ENCODE results near the gene TCOF1.
"Not testable (repeated sequence)": the region's sequence is repeated elsewhere in the genome, so short reads cannot be mapped to it uniquely, and the experiment has no call there.

The TCOF1 gene

GRCh38 chr5:150413902-150414790 lies 56.6 kb downstream of the TCOF1 start:
- H4K91ac ChIP-seq (ENCODE audit: low read length); H3K36me3 ChIP-seq (ENCODE audit: control insufficient read depth in 1 of 2, insufficient read depth in 2 of 2, low read depth in 1 of 2, low read length in 2 of 2); H3K14ac ChIP-seq (ENCODE audit: low read length in 2 of 2); DNase-seq; H3K79me1 ChIP-seq (replicated peaks; ENCODE audit: low read length, poor library complexity, severe bottlenecking); H3K18ac ChIP-seq (ENCODE audit: low read depth in 1 of 2, low read length in 2 of 2); H4K8ac ChIP-seq (ENCODE audit: low read length); H3K9me3 ChIP-seq (ENCODE audit: control insufficient read depth, low read length); H3K4ac ChIP-seq (ENCODE audit: low read depth in 1 of 2, low read length in 2 of 2); H3K4me2 ChIP-seq (ENCODE audit: low read length, poor library complexity, severe bottlenecking); H2BK5ac ChIP-seq (ENCODE audit: low read depth, low read length, poor library complexity, severe bottlenecking); H2BK120ac ChIP-seq (ENCODE audit: low read depth, low read length); H3K27ac ChIP-seq (ENCODE audit: low read length, poor library complexity, severe bottlenecking); H3K27me3 ChIP-seq (ENCODE audit: control insufficient read depth in 1 of 2, insufficient read depth in 1 of 2, low read length in 2 of 2); H2AFZ ChIP-seq (ENCODE audit: low read depth, low read length); H3K9ac ChIP-seq (ENCODE audit: low read length); H2BK12ac ChIP-seq (ENCODE audit: low read length in 2 of 2); H3K23ac ChIP-seq (ENCODE audit: low read length in 2 of 2); H3K4me3 ChIP-seq (ENCODE audit: insufficient read depth in 1 of 2, low read depth in 1 of 2, low read length in 2 of 2): not testable (repeated sequence)
- Histone ChIP-seq H2BK15ac (ENCODE audit: low read depth, poor library complexity, severe bottlenecking) (peak overlapping the region; percentile 33), H3K4me1 (ENCODE audit: control insufficient read depth, insufficient read depth, low read depth, low read length) (peaks cover 12% of the 10 kb centered on the region), H2AK5ac (ENCODE audit: low read length, severe bottlenecking) (peak overlapping the region; percentile 40)
- WGBS: 95% methylated on average over 16 of the region's 16 CpGs

GRCh38 chr5:150419630-150420270 lies 62.3 kb downstream of the TCOF1 start:
- Histone ChIP-seq H3K4me3 (ENCODE audit: insufficient read depth in 1 of 2, low read depth in 1 of 2, low read length in 2 of 2) (no peak overlapping the region), H3K9ac (ENCODE audit: low read length) (no peak overlapping the region), H2BK15ac (ENCODE audit: low read depth, poor library complexity, severe bottlenecking) (no peak overlapping the region), H3K4ac (ENCODE audit: low read depth in 1 of 2, low read length in 2 of 2) (peak overlapping the region in 1 of 2 experiments; percentile 16), H3K4me2 (ENCODE audit: low read length, poor library complexity, severe bottlenecking) (no peak overlapping the region), H3K79me1 (replicated peaks; ENCODE audit: low read length, poor library complexity, severe bottlenecking) (no peaks in the 10 kb centered on the region), H3K14ac (ENCODE audit: low read length in 2 of 2) (no peak overlapping the region), H3K27ac (ENCODE audit: low read length, poor library complexity, severe bottlenecking) (no peak overlapping the region), H3K36me3 (ENCODE audit: control insufficient read depth in 1 of 2, insufficient read depth in 2 of 2, low read depth in 1 of 2, low read length in 2 of 2) (no peaks in the 10 kb centered on the region), H2BK120ac (ENCODE audit: low read depth, low read length) (no peak overlapping the region), H3K18ac (ENCODE audit: low read depth in 1 of 2, low read length in 2 of 2) (no peak overlapping the region), H3K9me3 (ENCODE audit: control insufficient read depth, low read length) (no peaks in the 10 kb centered on the region), H3K23ac (ENCODE audit: low read length in 2 of 2) (no peak overlapping the region), H2BK12ac (ENCODE audit: low read length in 2 of 2) (no peak overlapping the region), H2BK5ac (ENCODE audit: low read depth, low read length, poor library complexity, severe bottlenecking) (no peak overlapping the region), H2AK5ac (ENCODE audit: low read length, severe bottlenecking) (peak overlapping the region; percentile 42), H4K91ac (ENCODE audit: low read length) (no peak overlapping the region), H3K27me3 (ENCODE audit: control insufficient read depth in 1 of 2, insufficient read depth in 1 of 2, low read length in 2 of 2) (no peaks in the 10 kb centered on the region), H2AFZ (ENCODE audit: low read depth, low read length) (no peak overlapping the region), H4K8ac (ENCODE audit: low read length) (no peak overlapping the region), H3K4me1 (ENCODE audit: control insufficient read depth, insufficient read depth, low read depth, low read length) (peaks cover 2% of the 10 kb centered on the region)
- DNase-seq: no peak
- WGBS: 70% methylated on average over 7 of the region's 7 CpGs

- Histone ChIP-seq H4K8ac (ENCODE audit: low read length) (no peak overlapping the region), H3K9me3 (ENCODE audit: control insufficient read depth, low read length) (no peaks in the 10 kb centered on the region), H3K4me3 (ENCODE audit: insufficient read depth in 1 of 2, low read depth in 1 of 2, low read length in 2 of 2) (no peak overlapping the region), H3K9ac (ENCODE audit: low read length) (no peak overlapping the region), H3K79me1 (replicated peaks; ENCODE audit: low read length, poor library complexity, severe bottlenecking) (no peaks in the 10 kb centered on the region), H2AK5ac (ENCODE audit: low read length, severe bottlenecking) (no peak overlapping the region), H3K27ac (ENCODE audit: low read length, poor library complexity, severe bottlenecking) (no peak overlapping the region), H2BK120ac (ENCODE audit: low read depth, low read length) (no peak overlapping the region), H2AFZ (ENCODE audit: low read depth, low read length) (no peak overlapping the region), H2BK15ac (ENCODE audit: low read depth, poor library complexity, severe bottlenecking) (no peak overlapping the region), H3K4me1 (ENCODE audit: control insufficient read depth, insufficient read depth, low read depth, low read length) (peaks cover 2% of the 10 kb centered on the region), H3K36me3 (ENCODE audit: control insufficient read depth in 1 of 2, insufficient read depth in 2 of 2, low read depth in 1 of 2, low read length in 2 of 2) (no peaks in the 10 kb centered on the region), H3K23ac (ENCODE audit: low read length in 2 of 2) (no peak overlapping the region), H3K4me2 (ENCODE audit: low read length, poor library complexity, severe bottlenecking) (no peak overlapping the region), H3K4ac (ENCODE audit: low read depth in 1 of 2, low read length in 2 of 2) (no peak overlapping the region), H3K14ac (ENCODE audit: low read length in 2 of 2) (no peak overlapping the region), H4K91ac (ENCODE audit: low read length) (no peak overlapping the region), H3K18ac (ENCODE audit: low read depth in 1 of 2, low read length in 2 of 2) (no peak overlapping the region), H2BK12ac (ENCODE audit: low read length in 2 of 2) (no peak overlapping the region), H2BK5ac (ENCODE audit: low read depth, low read length, poor library complexity, severe bottlenecking) (no peak overlapping the region), H3K27me3 (ENCODE audit: control insufficient read depth in 1 of 2, insufficient read depth in 1 of 2, low read length in 2 of 2) (no peaks in the 10 kb centered on the region)
- WGBS: 88% methylated on average over 2 of the region's 4 CpGs
- no peak for DNase-seq
Observed at GRCh38 chr5:150422075-150422474, 64.6 kb downstream of the TCOF1 start.

- H3K27me3 ChIP-seq (ENCODE audit: control insufficient read depth in 1 of 2, insufficient read depth in 1 of 2, low read length in 2 of 2): no peaks in the 10 kb centered on the region
- WGBS: 100% methylated on average over 1 of the region's 3 CpGs
- no peak for DNase-seq
- H3K18ac ChIP-seq (ENCODE audit: low read depth in 1 of 2, low read length in 2 of 2): no peak overlapping the region
- no peaks in the 10 kb centered on the region for H3K79me1 ChIP-seq (replicated peaks; ENCODE audit: low read length, poor library complexity, severe bottlenecking)
- H2BK15ac ChIP-seq (ENCODE audit: low read depth, poor library complexity, severe bottlenecking): no peak overlapping the region
- H2BK120ac ChIP-seq (ENCODE audit: low read depth, low read length): no peak overlapping the region
- no peak overlapping the region for H3K9ac ChIP-seq (ENCODE audit: low read length)
- no peak overlapping the region for H2BK5ac ChIP-seq (ENCODE audit: low read depth, low read length, poor library complexity, severe bottlenecking)
- H3K4me3 ChIP-seq (ENCODE audit: insufficient read depth in 1 of 2, low read depth in 1 of 2, low read length in 2 of 2): no peak overlapping the region
- no peak overlapping the region for H3K14ac ChIP-seq (ENCODE audit: low read length in 2 of 2)
- no peak overlapping the region for H3K23ac ChIP-seq (ENCODE audit: low read length in 2 of 2)
- no peaks in the 10 kb centered on the region for H3K9me3 ChIP-seq (ENCODE audit: control insufficient read depth, low read length)
- H3K4ac ChIP-seq (ENCODE audit: low read depth in 1 of 2, low read length in 2 of 2): no peak overlapping the region
- no peak overlapping the region for H2BK12ac ChIP-seq (ENCODE audit: low read length in 2 of 2)
- H2AFZ ChIP-seq (ENCODE audit: low read depth, low read length): no peak overlapping the region
- no peak overlapping the region for H4K91ac ChIP-seq (ENCODE audit: low read length)
- H4K8ac ChIP-seq (ENCODE audit: low read length): no peak overlapping the region
- no peaks in the 10 kb centered on the region for H3K36me3 ChIP-seq (ENCODE audit: control insufficient read depth in 1 of 2, insufficient read depth in 2 of 2, low read depth in 1 of 2, low read length in 2 of 2)
- H3K4me1 ChIP-seq (ENCODE audit: control insufficient read depth, insufficient read depth, low read depth, low read length): peaks cover 2% of the 10 kb centered on the region
- no peak overlapping the region for H3K4me2 ChIP-seq (ENCODE audit: low read length, poor library complexity, severe bottlenecking)
- H3K27ac ChIP-seq (ENCODE audit: low read length, poor library complexity, severe bottlenecking): no peak overlapping the region
- H2AK5ac ChIP-seq (ENCODE audit: low read length, severe bottlenecking): no peak overlapping the region
Observed at GRCh38 chr5:150422758-150423157, 65.3 kb downstream of the TCOF1 start.

Data from mesenchymal stem cell (in vitro differentiated cells and primary cell).